ENCODE results near the gene ZBTB7B. TPM values are rescaled to one million over a fixed set of nuclear protein-coding genes. Genes with fewer than 3 reads are reported as not detected.

Gene ZBTB7B
- total and polyA plus RNA-seq, 9 of the 15 experiments (the other 6 are each of a cell fraction or from before 2014, with no cell fraction given): 0.04 to 46.5 (median 15.2) TPM

GRCh38 chr1:154998818-154999570 is 3.6 kb upstream of the ZBTB7B start (continued):
- no peak for TF ChIP-seq POLR2B (IDR thresholded peaks at IDR 0.05; ENCODE audit: low read depth, partially characterized antibody)
- TF ChIP-seq ZKSCAN3 (CRISPR knock-in tag; IDR thresholded peaks at IDR 0.05): no peak
- TF ChIP-seq ATF7 (IDR thresholded peaks at IDR 0.05): no peak; the same call in none of the 2 replicates
- no peak for TF ChIP-seq STAT5A (IDR thresholded peaks at IDR 0.05; ENCODE audit: borderline replicate concordance, low read length)
- TF ChIP-seq ZNF174 (CRISPR knock-in tag; IDR thresholded peaks at IDR 0.05): no peak
- no peak for TF ChIP-seq MTA2 (IDR thresholded peaks at IDR 0.05; ENCODE audit: low read depth)
- no peak for TF ChIP-seq DLX4 (CRISPR knock-in tag; IDR thresholded peaks at IDR 0.05)
- no peak for TF ChIP-seq TGIF2 (CRISPR knock-in tag; IDR thresholded peaks at IDR 0.05)
- TF ChIP-seq SMAD4 (CRISPR knock-in tag; conservative IDR thresholded peaks at IDR 0.05): peak; percentile 32; the same call in 1 of the 2 replicates
- no peak for TF ChIP-seq YY1 (IDR thresholded peaks at IDR 0.05; ENCODE audit: borderline replicate concordance in 1 of 3, control insufficient read depth in 1 of 3, extremely low read depth in 1 of 3, insufficient read depth in 3 of 3, insufficient read length in 1 of 3, insufficient replicate concordance in 2 of 3, low read depth in 1 of 3, low read length in 2 of 3)
- no peak for TF ChIP-seq RFX5 (IDR thresholded peaks at IDR 0.05; ENCODE audit: low read depth, low read length)
- no peak for TF ChIP-seq ZNF586 (CRISPR knock-in tag; conservative IDR thresholded peaks at IDR 0.05)
- TF ChIP-seq TARDBP (IDR thresholded peaks at IDR 0.05): no peak
- TF ChIP-seq BACH1 (tag; IDR thresholded peaks at IDR 0.05): no peak
- TF ChIP-seq SRSF1 (IDR thresholded peaks at IDR 0.05; ENCODE audit: low read depth, low read length): no peak
- TF ChIP-seq NFE2 (IDR thresholded peaks at IDR 0.05; ENCODE audit: low read depth): no peak
- TF ChIP-seq ZNF449 (CRISPR knock-in tag; IDR thresholded peaks at IDR 0.05): no peak
- no peak for TF ChIP-seq KDM1A (IDR thresholded peaks at IDR 0.05)
- TF ChIP-seq ARID1B (IDR thresholded peaks at IDR 0.05): peak; percentile 27; the same call in 1 of the 2 replicates
- TF ChIP-seq SRF (CRISPR knock-in tag; IDR thresholded peaks at IDR 0.05): no peak
- TF ChIP-seq, protein P1, sequence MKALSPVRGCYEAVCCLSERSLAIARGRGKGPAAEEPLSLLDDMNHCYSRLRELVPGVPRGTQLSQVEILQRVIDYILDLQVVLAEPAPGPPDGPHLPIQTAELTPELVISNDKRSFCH (CRISPR knock-in tag; IDR thresholded peaks at IDR 0.05): no peak
- TF ChIP-seq, protein P1 (tag; IDR thresholded peaks at IDR 0.05): peak; percentile 71; the same call in 1 of the 2 replicates
- TF ChIP-seq E2F4 (CRISPR knock-in tag; IDR thresholded peaks at IDR 0.05; ENCODE audit: low read depth): no peak
- no peak for TF ChIP-seq PPARD (CRISPR knock-in tag; IDR thresholded peaks at IDR 0.05)
- TF ChIP-seq KLF13 (tag; IDR thresholded peaks at IDR 0.05; ENCODE audit: borderline replicate concordance, low read depth): no peak
- no peak for TF ChIP-seq ZNF124 (CRISPR knock-in tag; IDR thresholded peaks at IDR 0.05)

All from K562 (cell line).